Activated T-helper 9 cell treated with anti-CD3 and anti-CD28 coated beads, Interleukin-2, amount 50 U/mL, for 16 hours (primary cell): ENCODE measurements around the gene NAP1L4.

Experiments
- DNase-seq: peaks from one replicate; pipeline ENCODE4 v3.0.0-alpha.2; 2020; ENCODE audit warnings: low read depth

NAP1L4 gene

DNA sequence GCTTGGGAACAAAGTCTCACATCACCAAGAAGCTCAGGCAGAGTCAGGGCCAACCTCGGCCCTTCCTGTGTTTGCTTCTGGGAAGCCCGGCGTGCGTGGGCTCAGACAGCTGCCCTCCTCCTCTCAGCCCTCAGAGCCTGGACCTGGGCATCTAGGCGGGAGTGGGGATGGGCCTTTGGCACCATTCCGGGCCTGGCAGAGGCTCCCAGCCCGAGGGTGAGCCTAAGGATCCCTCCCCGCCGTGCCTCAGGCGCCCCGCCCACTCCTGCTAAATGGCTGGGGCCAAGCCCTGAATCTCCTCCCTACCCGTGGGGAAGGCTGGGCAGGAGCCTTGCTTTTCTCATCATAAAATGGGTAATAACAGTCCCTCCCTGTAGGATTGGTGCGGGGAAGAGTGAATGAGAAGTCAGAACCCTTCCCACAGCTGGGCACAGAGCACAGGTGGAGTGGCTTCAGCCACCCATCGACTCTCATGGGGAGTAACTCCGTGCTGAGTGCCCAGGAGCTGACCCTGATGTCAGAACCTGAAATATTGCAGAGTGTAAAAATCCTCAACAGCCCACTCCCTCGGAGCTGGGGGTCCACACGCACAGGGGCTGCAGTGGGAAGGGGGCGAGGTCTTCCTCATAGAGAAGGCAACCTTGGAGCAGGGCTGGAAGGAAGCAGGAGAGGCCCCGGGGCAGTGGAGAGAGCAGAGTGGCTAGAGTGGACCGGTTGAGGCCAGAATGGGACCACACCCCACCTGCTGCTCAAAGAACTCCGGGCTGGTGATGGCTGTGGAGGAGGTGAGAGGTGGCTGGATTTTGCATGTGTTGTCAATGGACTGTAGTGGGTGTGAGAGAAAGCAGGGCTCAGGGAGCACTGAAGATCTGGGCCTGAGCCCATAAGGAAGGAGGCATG is 87.7 kb downstream of the NAP1L4 start:
- no peak for DNase-seq

DNA sequence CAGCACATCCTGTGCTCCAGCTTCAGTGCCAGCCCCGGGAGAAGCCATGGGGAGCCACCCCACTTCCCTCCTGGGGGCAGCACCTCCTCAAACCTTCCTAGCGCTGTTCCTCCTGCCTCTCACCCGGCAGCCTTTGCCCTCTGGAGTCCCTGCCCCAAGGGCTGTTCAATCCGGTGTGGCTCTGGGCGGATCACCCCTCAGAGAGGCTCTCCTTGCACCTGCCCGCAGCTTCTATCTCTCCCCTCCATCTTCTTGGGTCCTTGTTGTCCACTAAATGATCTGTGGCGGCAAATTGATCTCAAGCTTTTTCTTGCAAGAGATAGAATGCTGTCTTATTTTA is 88.5 kb downstream of the NAP1L4 start:
- DNase-seq = no peak

DNA sequence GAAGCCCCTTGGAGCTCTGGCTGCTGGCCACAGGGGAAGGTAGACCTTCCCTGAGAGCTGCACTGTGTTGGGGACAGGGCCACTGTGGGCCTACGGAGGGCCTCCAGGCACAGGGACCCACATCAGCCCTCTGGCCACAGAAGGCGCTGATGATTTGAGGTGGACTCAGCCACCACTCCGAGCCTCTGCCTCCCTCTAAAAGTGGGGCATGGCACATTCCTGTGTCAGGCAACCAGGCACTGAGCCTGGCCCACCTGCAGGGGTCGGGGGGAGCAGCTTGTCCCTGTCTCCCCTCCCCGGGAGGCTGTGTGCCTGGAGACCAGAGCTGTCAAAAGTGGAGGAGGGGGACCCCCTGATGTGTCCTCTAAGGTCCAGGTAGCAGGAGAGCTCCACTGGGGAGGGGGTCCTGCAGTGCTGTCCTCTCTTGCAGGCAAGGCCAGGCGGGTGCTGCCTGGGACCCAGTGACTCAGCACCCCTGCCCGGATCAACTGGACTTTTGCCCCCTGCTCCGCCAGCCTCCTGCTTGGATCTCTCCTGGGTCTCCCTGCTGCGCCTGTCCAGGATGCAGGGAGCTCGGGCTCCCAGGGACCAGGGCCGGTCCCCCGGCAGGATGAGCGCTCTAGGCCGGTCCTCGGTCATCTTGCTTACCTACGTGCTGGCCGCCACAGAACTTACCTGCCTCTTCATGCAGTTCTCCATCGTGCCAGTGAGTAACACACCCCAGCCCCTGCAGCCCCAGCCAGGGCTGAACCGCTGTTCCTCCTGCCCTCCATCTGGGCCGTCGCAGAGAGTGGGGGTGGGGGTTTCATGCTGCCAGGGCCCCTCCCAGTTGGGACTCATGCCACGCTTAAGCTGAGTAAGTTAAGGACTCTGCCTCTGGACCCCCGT is 89.1 kb downstream of the NAP1L4 start:
- no peak for DNase-seq

DNA sequence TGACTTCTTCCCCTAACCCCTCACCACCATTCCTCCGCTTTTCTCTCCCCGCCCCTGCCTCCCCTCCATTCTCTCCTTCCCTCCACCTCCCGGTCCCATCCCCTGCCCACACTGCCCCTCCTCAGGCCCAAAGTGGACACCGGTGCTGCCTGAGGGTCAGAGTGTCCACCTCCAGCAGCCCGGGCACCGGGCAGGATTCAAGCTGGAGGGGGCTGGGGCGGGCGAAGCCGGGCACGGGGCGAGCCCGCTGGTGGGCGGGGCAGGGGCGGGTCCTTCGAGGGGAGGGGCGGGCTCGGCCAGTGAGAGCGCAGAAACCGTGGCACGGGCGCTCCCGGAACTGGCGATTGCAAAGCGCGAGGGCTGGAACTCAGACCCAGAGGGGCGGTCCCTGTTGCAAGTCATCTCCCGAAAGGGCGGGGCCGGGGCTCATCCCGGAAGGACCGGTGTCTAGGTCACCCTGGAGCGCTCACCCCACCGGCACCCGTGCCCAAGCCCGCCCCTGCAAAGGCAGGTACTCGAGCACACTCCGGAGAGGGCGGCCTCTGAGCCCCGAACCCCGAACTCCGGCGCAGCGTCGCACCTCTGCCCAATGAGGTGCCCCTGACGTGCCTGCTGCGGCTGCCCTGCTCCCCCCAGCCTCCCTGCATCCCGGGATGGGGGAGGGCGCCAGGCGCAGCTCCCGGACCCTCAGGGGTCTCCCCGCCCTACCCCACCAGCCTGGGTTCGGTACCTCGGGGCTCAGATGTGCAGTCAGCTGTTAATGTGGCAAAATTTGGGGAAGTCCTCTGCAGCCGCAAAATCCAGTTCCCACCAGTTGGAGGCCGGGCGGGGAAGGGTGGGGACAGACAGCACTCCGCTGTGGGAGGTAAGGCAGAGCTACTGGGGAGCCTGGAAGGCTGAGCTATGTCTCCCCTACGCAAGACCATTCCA is 90.0 kb downstream of the NAP1L4 start:
- DNase-seq = peak; percentile 89

DNA sequence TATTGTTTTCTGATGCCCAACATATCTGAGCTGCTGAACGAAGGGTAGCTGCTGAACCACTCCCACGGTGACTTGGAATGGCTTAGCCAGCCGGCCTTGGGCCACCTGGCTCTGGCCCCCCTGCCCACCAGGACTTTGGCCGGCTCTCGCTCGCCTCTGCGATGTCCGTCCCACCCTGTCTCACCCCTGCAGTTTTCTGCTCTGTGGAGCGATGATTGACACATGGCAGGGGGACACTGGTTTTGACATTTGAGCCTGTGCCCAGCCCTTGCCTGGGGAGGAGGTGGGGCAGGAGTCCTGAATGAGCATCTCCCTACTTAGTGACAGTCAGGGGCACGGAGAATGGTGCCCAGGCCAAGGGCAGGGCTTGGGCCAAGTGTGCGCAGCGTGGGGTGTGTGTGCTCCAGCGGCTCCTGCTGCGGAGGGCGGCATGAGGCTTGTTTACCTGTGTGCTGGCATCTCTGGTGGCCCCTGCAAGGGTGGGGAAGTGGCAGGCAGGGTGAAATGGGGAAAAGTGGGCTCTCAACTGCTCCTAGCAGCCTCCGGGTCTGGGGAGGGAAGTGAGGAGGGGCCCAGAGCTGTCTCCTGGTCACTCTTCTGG is 90.8 kb downstream of the NAP1L4 start:
- DNase-seq = no peak

DNA sequence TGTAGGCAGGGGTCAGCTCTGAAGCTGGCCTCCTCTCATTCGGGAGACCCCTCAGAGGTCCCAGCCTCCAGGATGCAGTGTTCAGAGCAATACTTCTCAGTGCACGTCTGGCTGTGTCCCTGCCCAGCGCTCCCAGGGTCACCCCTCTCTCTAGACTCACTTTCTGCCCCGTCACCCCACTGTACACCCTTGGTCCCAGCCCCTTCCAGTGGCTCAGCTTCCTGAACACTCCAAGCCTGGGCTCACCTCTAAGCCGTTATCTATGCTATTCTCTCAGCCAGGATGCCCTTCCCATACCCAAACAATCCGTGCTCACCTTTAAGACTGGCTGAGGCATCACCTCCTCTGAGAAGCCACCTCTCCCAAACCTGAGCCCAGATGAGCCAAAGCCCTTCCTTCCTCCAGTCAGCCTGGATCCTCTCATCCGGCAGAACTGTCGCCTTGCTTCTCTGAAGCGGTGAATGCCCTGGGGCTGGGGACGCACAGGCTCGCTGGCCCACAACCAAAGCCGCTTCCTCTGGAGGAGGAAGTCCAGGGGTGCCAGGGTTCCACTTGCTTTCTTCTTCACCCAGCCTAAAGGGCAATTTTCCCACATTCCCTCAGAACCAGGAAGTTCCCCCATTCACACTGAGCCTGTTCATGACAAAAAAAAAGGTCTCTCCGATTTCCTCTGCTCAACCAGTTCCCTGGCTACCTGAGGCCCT is 92.9 kb downstream of the NAP1L4 start:
- no peak for DNase-seq

DNA sequence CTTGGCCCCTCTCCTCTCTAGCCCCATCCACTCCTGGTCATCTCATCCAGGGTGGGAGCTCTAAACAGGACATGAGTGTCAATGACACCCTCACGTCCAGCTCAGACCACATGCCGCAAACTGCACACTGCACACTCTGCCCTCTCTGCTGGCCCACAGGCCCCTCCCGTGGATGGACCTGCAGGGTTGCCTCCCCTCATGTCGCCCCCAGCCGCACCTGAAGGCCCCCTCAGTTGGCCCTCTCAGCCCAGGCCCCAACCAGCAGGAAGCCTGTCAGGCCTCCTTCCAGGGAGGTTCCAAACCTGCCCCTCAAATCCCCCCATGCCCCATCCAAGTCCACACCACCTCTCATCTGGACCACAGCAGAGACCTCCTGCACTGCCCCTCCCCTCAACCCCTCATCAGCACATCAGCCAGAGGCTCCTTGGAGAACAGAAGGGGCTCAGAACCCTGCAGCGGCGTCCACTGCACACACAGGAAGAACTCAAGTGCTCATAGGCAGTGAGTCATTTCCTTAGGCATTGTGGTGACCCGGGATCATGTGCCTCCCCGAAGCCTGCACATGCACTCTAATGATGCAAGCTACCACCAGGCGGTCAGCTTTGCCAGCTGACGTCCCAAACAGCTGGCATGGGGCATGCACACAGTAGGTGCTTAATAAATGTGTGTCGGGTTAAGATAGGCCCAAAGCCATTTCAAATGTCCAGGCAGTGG is 93.6 kb downstream of the NAP1L4 start:
- peak; percentile 44 for DNase-seq

DNA sequence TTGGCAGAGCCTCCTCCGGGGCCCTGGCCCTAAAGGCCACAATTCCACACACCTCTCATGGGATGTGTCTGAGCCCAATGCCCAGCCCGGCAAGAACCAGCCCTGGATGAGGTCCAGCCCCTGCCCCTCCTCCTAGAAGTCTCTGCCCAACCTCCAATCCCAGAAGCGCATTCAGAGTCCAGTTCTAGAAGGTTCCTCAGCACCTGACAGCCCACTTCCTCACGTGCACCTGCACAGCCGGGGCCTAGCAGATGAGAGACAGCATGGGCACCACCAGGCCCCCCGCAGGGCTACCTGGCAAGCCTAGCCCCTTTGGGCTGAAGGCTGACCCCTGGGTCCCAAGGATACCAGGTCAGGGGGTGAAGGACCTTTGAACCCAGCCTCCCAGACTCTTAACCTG is 95.1 kb downstream of the NAP1L4 start:
- DNase-seq = no peak

DNA sequence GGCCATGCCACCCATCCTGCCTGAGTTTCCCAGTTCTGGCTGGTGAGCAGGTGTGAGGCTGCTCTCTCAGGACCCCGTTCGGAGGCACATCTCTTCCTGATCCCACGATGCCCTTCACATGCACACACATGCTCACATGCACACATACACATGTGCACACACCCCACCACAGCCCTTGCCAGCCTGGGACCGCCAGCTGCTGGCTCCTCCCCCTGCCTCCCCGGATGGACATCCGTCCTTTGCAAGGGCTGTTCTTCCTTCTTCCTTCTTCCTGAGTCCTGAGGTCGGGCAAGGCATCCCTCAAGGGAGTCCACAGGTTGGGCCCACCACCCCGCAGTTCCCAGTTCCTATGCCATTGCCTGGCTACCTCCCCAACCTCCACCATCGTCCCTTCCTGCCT is 96.1 kb downstream of the NAP1L4 start:
- no peak for DNase-seq
